ENCODE results near the gene SLC12A3. TPM values are rescaled to one million over a fixed set of nuclear protein-coding genes. Genes with fewer than 3 reads are reported as not detected.

Gene SLC12A3
- total and polyA plus RNA-seq, 2 of the 4 experiments (the other 2 are of a cell fraction), result not detected

- CTCF ChIA-PET, result interaction anchor here (0.7 kb wide), 1 partner anchor 68 kb away, joined by 5 read pairs; no protein-coding TSS in a partner anchor
- Histone ChIP-seq H3K36me3 (ENCODE audit: control insufficient read depth, insufficient read depth, low read length) (no peaks in the 10 kb centered on the region), H3K27ac (ENCODE audit: insufficient read depth, low read length) (no peak overlapping the region), H4K8ac (ENCODE audit: low read depth in 2 of 2, low read length in 2 of 2) (no peak overlapping the region), H3K4ac (ENCODE audit: low read depth, low read length) (no peak overlapping the region), H3K56ac (ENCODE audit: extremely low read depth, insufficient read depth, low read length) (no peak overlapping the region), H2BK5ac (ENCODE audit: low read depth, low read length, poor library complexity, severe bottlenecking) (no peak overlapping the region), H2AK5ac (ENCODE audit: low read depth, low read length) (no peak overlapping the region), H2AFZ (replicated peaks; ENCODE audit: low read length, poor library complexity) (no peak overlapping the region), H3K4me3 (ENCODE audit: insufficient read depth, low read depth, low read length) (no peak overlapping the region), H3K79me1 (ENCODE audit: low read depth in 1 of 2, low read length in 2 of 2) (no peaks in the 10 kb centered on the region), H4K5ac (ENCODE audit: low read depth, low read length) (no peak overlapping the region), H4K20me1 (ENCODE audit: insufficient read depth, low read length) (no peaks in the 10 kb centered on the region), H2BK20ac (ENCODE audit: low read depth, low read length) (no peak overlapping the region), H3K23ac (ENCODE audit: low read depth, low read length) (no peak overlapping the region), H3K9me3 (ENCODE audit: control insufficient read depth, insufficient read depth, low read length) (no peaks in the 10 kb centered on the region), H2BK120ac (ENCODE audit: low read depth, low read length) (no peak overlapping the region), H3K27me3 (ENCODE audit: control insufficient read depth, insufficient read depth, low read length) (peaks cover 23% of the 10 kb centered on the region; the same call in 1 of the 2 replicates), H2AK9ac (replicated peaks; ENCODE audit: low read depth, low read length, poor library complexity) (no peak overlapping the region), H3K14ac (replicated peaks; ENCODE audit: low read depth, low read length) (no peak overlapping the region), H2BK15ac (ENCODE audit: low read depth, low read length) (no peak overlapping the region), H3K4me2 (ENCODE audit: low read depth, low read length) (no peak overlapping the region), H3K9me1 (ENCODE audit: insufficient read depth, low read length) (no peaks in the 10 kb centered on the region), H3K9ac (ENCODE audit: low read depth, low read length) (no peak overlapping the region), H3K4me1 (ENCODE audit: control insufficient read depth, insufficient read depth, low read length) (no peaks in the 10 kb centered on the region), H3K18ac (ENCODE audit: low read depth, low read length) (no peak overlapping the region), H4K91ac (ENCODE audit: insufficient read depth, low read depth, low read length) (no peak overlapping the region)
- TF ChIP-seq RCOR1 (IDR thresholded peaks at IDR 0.05; ENCODE audit: insufficient replicate concordance, low read length) (no peak), ELK1 (IDR thresholded peaks at IDR 0.05; ENCODE audit: borderline replicate concordance, low read depth, low read length) (no peak), RAD21 (IDR thresholded peaks at IDR 0.05; ENCODE audit: low read length) (no peak), RFX5 (IDR thresholded peaks at IDR 0.05; ENCODE audit: low read depth, low read length) (no peak), NFE2L2 (IDR thresholded peaks at IDR 0.05; ENCODE audit: low read depth, low read length) (no peak), MAZ (IDR thresholded peaks at IDR 0.05; ENCODE audit: borderline replicate concordance, low read depth, low read length) (no peak), POLR2A (IDR thresholded peaks at IDR 0.05; ENCODE audit: low read depth, low read length) (no peak), MAFK (IDR thresholded peaks at IDR 0.05; ENCODE audit: low read depth, low read length) (no peak), SMC3 (IDR thresholded peaks at IDR 0.05; ENCODE audit: low read depth, low read length) (no peak), CHD1 (IDR thresholded peaks at IDR 0.05; ENCODE audit: low read depth, low read length) (no peak), CEBPB (IDR thresholded peaks at IDR 0.05; ENCODE audit: low read depth, low read length) (no peak), BHLHE40 (IDR thresholded peaks at IDR 0.05; ENCODE audit: low read depth, low read length) (no peak), USF2 (IDR thresholded peaks at IDR 0.05; ENCODE audit: low read depth, low read length) (no peak), CTCF (conservative IDR thresholded peaks at IDR 0.05; ENCODE audit: low read depth, low read length) (no peak), MXI1 (IDR thresholded peaks at IDR 0.05; ENCODE audit: borderline replicate concordance, low read depth, low read length) (no peak), FOS (IDR thresholded peaks at IDR 0.05; ENCODE audit: low read depth, low read length) (no peak)
- in situ Hi-C loops (cut with MboI; ENCODE audit: low sequenced_read_pairs), result no loop called here
- ATAC-seq (ENCODE audit: low read depth) (no peak), DNase-seq (no peak)
- no TSS peak for BruUV-seq (replicated peaks)
- POLR2A ChIA-PET (ENCODE audit: unreplicated experiment), result no interaction called here
- intact Hi-C loops (cut with micrococcal nuclease), result no loop called here
- dilution Hi-C loops (cut with HindIII; ENCODE audit: low sequenced_read_pairs, unreplicated experiment), result no loop called here
- no CpG with 5 or more reads among the region's 8 CpGs for WGBS, 2 experiments (ENCODE audit: extremely low coverage in 2 of 2, insufficient read length in 1 of 2)
Observed at GRCh38 chr16:56882077-56882800, 17.2 kb downstream of the SLC12A3 start.
